ENCODE results near the gene WDR36. TPM values are rescaled to one million over a fixed set of nuclear protein-coding genes. Genes with fewer than 3 reads are reported as not detected.

The WDR36 gene
- total and polyA plus RNA-seq, 10 of the 15 experiments (the other 5 are each of a cell fraction or from before 2014, with no cell fraction given), result 13.3 to 61.8 (median 47.0) TPM

- in situ Hi-C loops (cut with MboI) (no loop called here), intact Hi-C loops (cut with micrococcal nuclease; ENCODE audit: unreplicated experiment) (no loop called here)
- Histone ChIP-seq H2AFZ (ENCODE audit: control insufficient read depth, low read depth, low read length) (no peak overlapping the region), H3K27ac (ENCODE audit: control insufficient read depth, insufficient read depth) (no peak overlapping the region), H3K4me3 (no peak overlapping the region), H3K9me3 (replicated peaks; ENCODE audit: control insufficient read depth, insufficient read depth, low read length) (no peaks in the 10 kb centered on the region), H3K4me1 (ENCODE audit: control insufficient read depth, insufficient read depth, low read length) (no peaks in the 10 kb centered on the region), H3K4me2 (ENCODE audit: control insufficient read depth, insufficient read depth) (no peak overlapping the region), H3K79me2 (ENCODE audit: control insufficient read depth, insufficient read depth, low read length) (no peaks in the 10 kb centered on the region), H3K27me3 (replicated peaks in 1 of 2; ENCODE audit: control insufficient read depth in 2 of 2, insufficient read depth in 2 of 2, low read length in 1 of 2) (no peaks in the 10 kb centered on the region), H3K9ac (ENCODE audit: control insufficient read depth, insufficient read depth, low read length) (no peak overlapping the region), H3K36me3 (ENCODE audit: control insufficient read depth in 2 of 2, insufficient read depth in 2 of 2, low read length in 1 of 2) (peaks cover 1 to 16% of the 10 kb centered on the region in 2 experiments; a peak in 3 of 4 replicates), H4K20me1 (ENCODE audit: control insufficient read depth, insufficient read depth) (no peaks in the 10 kb centered on the region)
- CTCF ChIA-PET, result interaction anchor here (1.1 kb wide), 1 partner anchor 37 kb away, joined by 3 read pairs; no protein-coding TSS in a partner anchor
- BruUV-seq (replicated peaks), result no TSS peak
- SMC1A ChIA-PET (ENCODE audit: uncharacterized antibody, unreplicated experiment), result no interaction called here
- 98% methylated on average over 2 of the region's 2 CpGs for WGBS (ENCODE audit: insufficient coverage, insufficient replicate concordance, low lambda C conversion rate, missing lambda C conversion rate)
- TF ChIP-seq STAT1 (conservative IDR thresholded peaks at IDR 0.05), result no peak
- TF ChIP-seq SMARCA5 (IDR thresholded peaks at IDR 0.05), result no peak
- no peak for TF ChIP-seq POLR2A (IDR thresholded peaks at IDR 0.05; ENCODE audit: low read depth, low read length)
- no peak for TF ChIP-seq MTA2 (IDR thresholded peaks at IDR 0.05; ENCODE audit: low read depth)
- TF ChIP-seq BCL11A (IDR thresholded peaks at IDR 0.05; ENCODE audit: low read depth, low read length), result no peak
- no peak for TF ChIP-seq FOXM1 (IDR thresholded peaks at IDR 0.05; ENCODE audit: low read depth, low read length)
- TF ChIP-seq, protein P1, sequence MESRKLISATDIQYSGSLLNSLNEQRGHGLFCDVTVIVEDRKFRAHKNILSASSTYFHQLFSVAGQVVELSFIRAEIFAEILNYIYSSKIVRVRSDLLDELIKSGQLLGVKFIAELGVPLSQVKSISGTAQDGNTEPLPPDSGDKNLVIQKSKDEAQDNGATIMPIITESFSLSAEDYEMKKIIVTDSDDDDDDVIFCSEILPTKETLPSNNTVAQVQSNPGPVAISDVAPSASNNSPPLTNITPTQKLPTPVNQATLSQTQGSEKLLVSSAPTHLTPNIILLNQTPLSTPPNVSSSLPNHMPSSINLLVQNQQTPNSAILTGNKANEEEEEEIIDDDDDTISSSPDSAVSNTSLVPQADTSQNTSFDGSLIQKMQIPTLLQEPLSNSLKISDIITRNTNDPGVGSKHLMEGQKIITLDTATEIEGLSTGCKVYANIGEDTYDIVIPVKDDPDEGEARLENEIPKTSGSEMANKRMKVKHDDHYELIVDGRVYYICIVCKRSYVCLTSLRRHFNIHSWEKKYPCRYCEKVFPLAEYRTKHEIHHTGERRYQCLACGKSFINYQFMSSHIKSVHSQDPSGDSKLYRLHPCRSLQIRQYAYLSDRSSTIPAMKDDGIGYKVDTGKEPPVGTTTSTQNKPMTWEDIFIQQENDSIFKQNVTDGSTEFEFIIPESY (IDR thresholded peaks at IDR 0.05), result no peak
- no peak for TF ChIP-seq GABPA (IDR thresholded peaks at IDR 0.05; ENCODE audit: low read depth)
- no peak for TF ChIP-seq E2F8 (IDR thresholded peaks at IDR 0.05; ENCODE audit: low read depth, partially characterized antibody)
- no peak for TF ChIP-seq TARDBP (IDR thresholded peaks at IDR 0.05; ENCODE audit: borderline replicate concordance)
- no peak for TF ChIP-seq TBL1XR1 (IDR thresholded peaks at IDR 0.05; ENCODE audit: low read depth, low read length)
- TF ChIP-seq EZH2 (IDR thresholded peaks at IDR 0.05; ENCODE audit: borderline replicate concordance, control insufficient read depth, low read depth, low read length), result no peak
- no peak for TF ChIP-seq HDAC2 (IDR thresholded peaks at IDR 0.05)
- no peak for TF ChIP-seq ZNF384 (IDR thresholded peaks at IDR 0.05; ENCODE audit: borderline replicate concordance, low read depth, low read length)
- TF ChIP-seq, protein P2, sequence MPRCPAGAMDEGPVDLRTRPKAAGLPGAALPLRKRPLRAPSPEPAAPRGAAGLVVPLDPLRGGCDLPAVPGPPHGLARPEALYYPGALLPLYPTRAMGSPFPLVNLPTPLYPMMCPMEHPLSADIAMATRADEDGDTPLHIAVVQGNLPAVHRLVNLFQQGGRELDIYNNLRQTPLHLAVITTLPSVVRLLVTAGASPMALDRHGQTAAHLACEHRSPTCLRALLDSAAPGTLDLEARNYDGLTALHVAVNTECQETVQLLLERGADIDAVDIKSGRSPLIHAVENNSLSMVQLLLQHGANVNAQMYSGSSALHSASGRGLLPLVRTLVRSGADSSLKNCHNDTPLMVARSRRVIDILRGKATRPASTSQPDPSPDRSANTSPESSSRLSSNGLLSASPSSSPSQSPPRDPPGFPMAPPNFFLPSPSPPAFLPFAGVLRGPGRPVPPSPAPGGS (IDR thresholded peaks at IDR 0.05; ENCODE audit: borderline replicate concordance, insufficient read depth, low read depth, low read length, poor library complexity, severe bottlenecking), result no peak
- TF ChIP-seq CREB1 (IDR thresholded peaks at IDR 0.05; ENCODE audit: low read depth), result no peak
- TF ChIP-seq YBX1 (IDR thresholded peaks at IDR 0.05), result no peak
- POLR2A ChIA-PET, result no interaction called here
- DNase-seq (ENCODE audit: low read depth, low spot score) (no peak), ATAC-seq (no peak), FAIRE-seq (no peak)
- RAD21 ChIA-PET (ENCODE audit: unreplicated experiment), result no interaction called here
These were observed 28.8 kb downstream of the WDR36 start for GRCh38 chr5:111120911-111121310.

Data from GM12878 (cell line).